GM10248 (cell line): ENCODE results near the gene KCNA3.

Source experiments
- CTCF ChIA-PET: fragments of 300-600 bp; sonication (Branson Sonifier 250); formaldehyde crosslinking; extraction: SDS; loops from one replicate; lab custom pipeline; 2021; ENCODE audit warnings: antibody characterized with exemption; lab: Yijun Ruan, JAX
- POLR2A ChIA-PET: fragments of 350-650 bp; sonication (Branson Sonifier 250); formaldehyde crosslinking; extraction: SDS; loops from one replicate; lab custom pipeline; 2020; ENCODE audit warnings: antibody characterized with exemption; lab: Yijun Ruan, JAX
- DNase-seq: peaks from one replicate; pipeline ENCODE4 v3.0.0; 2012; ENCODE audit errors: extremely low spot score
- CTCF ChIP-seq: IDR thresholded peaks from 2 replicates; pipeline ENCODE4 v1.5.1; 2012; ENCODE audit warnings: mild to moderate bottlenecking, low read depth; ENCODE audit errors: extremely low read depth, missing control alignments, control extremely low read depth

KCNA3 gene

GRCh38 chr1:110713221-110713620 is 38.5 kb upstream of the KCNA3 start:
- no peak for DNase-seq
- no peak for TF ChIP-seq CTCF
- ChIA-PET CTCF (no interaction called here), POLR2A (no interaction called here)

- DNase-seq, result no peak
- CTCF ChIA-PET, result interaction anchor here (1.0 to 1.3 kb wide), 3 partner anchors 23 to 115 kb away, joined by 3 read pairs; no protein-coding TSS in a partner anchor
- POLR2A ChIA-PET, result no interaction called here
- no peak for TF ChIP-seq CTCF
Observed at GRCh38 chr1:110710314-110710713, 35.6 kb upstream of the KCNA3 start.

GRCh38 chr1:110708974-110709440 is 34.3 kb upstream of the KCNA3 start:
- no peak for TF ChIP-seq CTCF
- DNase-seq, result no peak
- CTCF ChIA-PET, result interaction anchor here (0.8 to 3.7 kb wide), 3 partner anchors 10 to 114 kb away, joined by 3 to 11 read pairs (median 3); no protein-coding TSS in a partner anchor
- POLR2A ChIA-PET, result no interaction called here

- POLR2A ChIA-PET, result no interaction called here
- CTCF ChIA-PET, result interaction anchor here (1.0 to 3.7 kb wide), 6 partner anchors 8 to 88 kb away, joined by 3 to 11 read pairs (median 4); no protein-coding TSS in a partner anchor
- no peak for DNase-seq
- TF ChIP-seq CTCF, result no peak
Observed at GRCh38 chr1:110707232-110707631, 32.5 kb upstream of the KCNA3 start.

- TF ChIP-seq CTCF, result no peak
- ChIA-PET POLR2A (no interaction called here), CTCF (interaction anchor here (0.7 to 3.7 kb wide), 7 partner anchors 9 to 88 kb away, joined by 3 to 11 read pairs (median 5); no protein-coding TSS in a partner anchor)
- DNase-seq, result no peak
Observed at GRCh38 chr1:110706621-110707020, 31.9 kb upstream of the KCNA3 start.

GRCh38 chr1:110702260-110702659 is 27.5 kb upstream of the KCNA3 start:
- no peak for TF ChIP-seq CTCF
- POLR2A ChIA-PET, result no interaction called here
- no peak for DNase-seq
- CTCF ChIA-PET, result interaction anchor here (1.0 kb wide), 1 partner anchor 18 kb away, joined by 3 read pairs; no protein-coding TSS in a partner anchor
